Hepatocyte (in vitro differentiated cells): ENCODE results near the gene HSPA12A.

Experiments used
- CTCF ChIP-seq: fragments of 200-600 bp; sonication (generic); IDR thresholded peaks from 2 replicates; pipeline ENCODE4 v1.5.1; 2016; ENCODE audit warnings: antibody characterized with exemption, mild to moderate bottlenecking; ENCODE audit not compliant: poor library complexity
- EZH2 ChIP-seq: fragments of 200-600 bp; sonication (generic); IDR thresholded peaks from 2 replicates; pipeline ENCODE4 v1.6.1; 2016; ENCODE audit warnings: antibody characterized with exemption, mild to moderate bottlenecking, borderline replicate concordance
- EZH2phosphoT487 ChIP-seq: fragments of 200-600 bp; sonication (generic); IDR thresholded peaks from one replicate; pipeline ENCODE4 v1.6.1; 2018; ENCODE audit warnings: antibody characterized with exemption, mild to moderate bottlenecking, low read depth, moderate library complexity; ENCODE audit not compliant: unreplicated experiment, severe bottlenecking

- no peak for TF ChIP-seq EZH2
- no peak for TF ChIP-seq CTCF
- TF ChIP-seq EZH2phosphoT487: no peak
Observed at GRCh38 chr10:116705498-116705897, 36.9 kb downstream of the HSPA12A start.
